HL-60/S4 (cell line): Measurements from ENCODE around the gene TAS2R20.
"Not testable (repeated sequence)": the region's sequence is repeated elsewhere in the genome, so short reads cannot be mapped to it uniquely, and the experiment has no call there.

ENCODE experiments used
- in situ Hi-C: fragments of 300-500 bp; cut with MboI; formaldehyde crosslinking; loops from 2 replicates; pipeline ENCODE4 v1.14.3; 2022; ENCODE audit warnings: low sequenced_read_pairs

The TAS2R20 gene

GRCh38 chr12:10998204-10998603 lies at the start of gene TAS2R20:
TAS2R20 (minus strand) TSS chr12:10998304; CDS start chr12:10997875, 429 bp downstream.
- in situ Hi-C loops, result no loop called here

- in situ Hi-C loops, result not testable (repeated sequence)
Measured at GRCh38 chr12:11041366-11041765, 43.3 kb upstream of the TAS2R20 start.

- in situ Hi-C loops, result no loop called here
Measured at GRCh38 chr12:11040162-11040561, 42.1 kb upstream of the TAS2R20 start.

GRCh38 chr12:11039171-11039570 lies 41.1 kb upstream of the TAS2R20 start:
- in situ Hi-C loops, result no loop called here

GRCh38 chr12:11033959-11034358 lies 35.9 kb upstream of the TAS2R20 start:
- in situ Hi-C loops, result not testable (repeated sequence)

- in situ Hi-C loops, result no loop called here
Measured at GRCh38 chr12:11031307-11031706, 33.2 kb upstream of the TAS2R20 start, which contains the start of gene TAS2R31. TAS2R31 (minus strand) TSS chr12:11031407; CDS start chr12:11031335, 72 bp downstream.

- in situ Hi-C loops, result no loop called here
Measured at GRCh38 chr12:11026118-11026517, 28.0 kb upstream of the TAS2R20 start.

- in situ Hi-C loops, result no loop called here
Measured at GRCh38 chr12:11023387-11023786, 25.3 kb upstream of the TAS2R20 start.

GRCh38 chr12:11022520-11022919 lies 24.4 kb upstream of the TAS2R20 start, which contains the start of gene TAS2R19:
TAS2R19 (minus strand) TSS chr12:11022620; CDS start chr12:11022571, 49 bp downstream.
- in situ Hi-C loops, result no loop called here

GRCh38 chr12:11016937-11017336 lies 18.8 kb upstream of the TAS2R20 start:
- in situ Hi-C loops, result loop anchor here (5.0 kb wide), 1 partner anchor 55 kb away; no protein-coding TSS in a partner anchor

GRCh38 chr12:11015775-11016430 lies 17.8 kb upstream of the TAS2R20 start:
- in situ Hi-C loops, result loop anchor here (5.0 kb wide), 1 partner anchor 56 kb away; no protein-coding TSS in a partner anchor

GRCh38 chr12:11014234-11014633 lies 16.1 kb upstream of the TAS2R20 start:
- in situ Hi-C loops, result no loop called here

- in situ Hi-C loops, result no loop called here
Measured at GRCh38 chr12:11007608-11008007, 9.5 kb upstream of the TAS2R20 start.

GRCh38 chr12:10994307-10994706 lies 3.8 kb downstream of the TAS2R20 start:
- in situ Hi-C loops, result no loop called here

- in situ Hi-C loops, result no loop called here
Measured at GRCh38 chr12:10989107-10989506, 9.0 kb downstream of the TAS2R20 start.

GRCh38 chr12:10986812-10987211 lies 11.3 kb downstream of the TAS2R20 start, which contains the start of gene TAS2R50:
TAS2R50 (minus strand) TSS chr12:10986912; CDS start chr12:10986860, 52 bp downstream.
- in situ Hi-C loops, result no loop called here

GRCh38 chr12:10982244-10982643 lies 15.9 kb downstream of the TAS2R20 start:
- in situ Hi-C loops, result no loop called here

GRCh38 chr12:10974965-10975364 lies 23.1 kb downstream of the TAS2R20 start:
- in situ Hi-C loops, result no loop called here

GRCh38 chr12:10968765-10969456 lies 29.2 kb downstream of the TAS2R20 start:
- in situ Hi-C loops, result no loop called here

- in situ Hi-C loops, result no loop called here
Measured at GRCh38 chr12:10967409-10967808, 30.7 kb downstream of the TAS2R20 start.

GRCh38 chr12:10966314-10966713 lies 31.8 kb downstream of the TAS2R20 start:
- in situ Hi-C loops, result no loop called here

GRCh38 chr12:10965476-10965875 lies 32.6 kb downstream of the TAS2R20 start:
- in situ Hi-C loops, result no loop called here
